Anterior cingulate cortex (tissue), 58 donors: ENCODE results near the gene TUBB2B.
"Not testable (repeated sequence)": the region's sequence is repeated elsewhere in the genome, so short reads cannot be mapped to it uniquely, and the experiment has no call there.

Source experiments
- DNase-seq, 58 donors: peaks; one replicate each; lab custom pipeline; 2025; lab: John Stamatoyannopoulos, UW

Gene TUBB2B

GRCh38 chr6:3258720-3259490 lies 31.5 kb upstream of the TUBB2B start, which contains the start of gene PSMG4:
Gene PSMG4 (plus strand): TSS chr6:3258947. CDS start chr6:3259023, 76 bp downstream.
- DNase-seq: peak; percentile 25 to 95 (median 89)

- DNase-seq: no peak
Measured at GRCh38 chr6:3258201-3258600, 30.7 kb upstream of the TUBB2B start.

- DNase-seq: no peak
Measured at GRCh38 chr6:3253597-3253961, 26.1 kb upstream of the TUBB2B start.

- DNase-seq: no peak
Measured at GRCh38 chr6:3252861-3253596, 25.6 kb upstream of the TUBB2B start.

- no peak for DNase-seq
Measured at GRCh38 chr6:3252369-3252768, 24.9 kb upstream of the TUBB2B start.

GRCh38 chr6:3251462-3252314 lies 24.2 kb upstream of the TUBB2B start:
- DNase-seq: peak; percentile 7 to 87 (median 70)

GRCh38 chr6:3250231-3250675 lies 22.8 kb upstream of the TUBB2B start:
- peak in 4 of 58 donors; percentile 18 to 46 (median 44) for DNase-seq

- no peak for DNase-seq
Measured at GRCh38 chr6:3249821-3250220, 22.4 kb upstream of the TUBB2B start.

- DNase-seq: peak; percentile 52 to 99 (median 90)
Measured at GRCh38 chr6:3247255-3248146, 20.0 kb upstream of the TUBB2B start.

GRCh38 chr6:3245216-3245615 lies 17.8 kb upstream of the TUBB2B start:
- DNase-seq: no peak

GRCh38 chr6:3244832-3245161 lies 17.3 kb upstream of the TUBB2B start:
- not testable (repeated sequence) for DNase-seq

- no peak for DNase-seq
Measured at GRCh38 chr6:3244003-3244831, 16.8 kb upstream of the TUBB2B start.

- DNase-seq: no peak
Measured at GRCh38 chr6:3242768-3243167, 15.3 kb upstream of the TUBB2B start.

GRCh38 chr6:3241745-3242144 lies 14.3 kb upstream of the TUBB2B start:
- DNase-seq: not testable (repeated sequence)

- DNase-seq: no peak
Measured at GRCh38 chr6:3240595-3240994, 13.1 kb upstream of the TUBB2B start.

GRCh38 chr6:3239110-3239830 lies 11.8 kb upstream of the TUBB2B start:
- no peak for DNase-seq

- DNase-seq: peak in 2 of 58 donors; percentile 11 to 28
Measured at GRCh38 chr6:3237761-3238662, 10.6 kb upstream of the TUBB2B start.
